LNCaP clone FGC (cell line): ENCODE data around the gene ADGRG4.
A peak's percentile ranks its signal among the peaks of the same experiment; 100 is the strongest.
"Not testable (repeated sequence)": the region's sequence is repeated elsewhere in the genome, so short reads cannot be mapped to it uniquely, and the experiment has no call there.

Experiments used
- DNase-seq: peaks from one replicate; pipeline ENCODE4 v3.0.0-alpha.2; 2011; ENCODE audit warnings: low read depth
- H3K4me3 ChIP-seq: 2 replicates; pipeline ENCODE4 v1.5.1; 2011; ENCODE audit warnings: mild to moderate bottlenecking, low read depth, low read length, control low read depth
- TF ChIP-seq, protein P1 (sequence below): IDR thresholded peaks from 2 replicates; pipeline ENCODE4 v1.5.1; 2012; ENCODE audit warnings: mild to moderate bottlenecking; ENCODE audit not compliant: control insufficient read depth, insufficient read depth; ENCODE audit errors: extremely low read depth

The ADGRG4 gene, protein sequence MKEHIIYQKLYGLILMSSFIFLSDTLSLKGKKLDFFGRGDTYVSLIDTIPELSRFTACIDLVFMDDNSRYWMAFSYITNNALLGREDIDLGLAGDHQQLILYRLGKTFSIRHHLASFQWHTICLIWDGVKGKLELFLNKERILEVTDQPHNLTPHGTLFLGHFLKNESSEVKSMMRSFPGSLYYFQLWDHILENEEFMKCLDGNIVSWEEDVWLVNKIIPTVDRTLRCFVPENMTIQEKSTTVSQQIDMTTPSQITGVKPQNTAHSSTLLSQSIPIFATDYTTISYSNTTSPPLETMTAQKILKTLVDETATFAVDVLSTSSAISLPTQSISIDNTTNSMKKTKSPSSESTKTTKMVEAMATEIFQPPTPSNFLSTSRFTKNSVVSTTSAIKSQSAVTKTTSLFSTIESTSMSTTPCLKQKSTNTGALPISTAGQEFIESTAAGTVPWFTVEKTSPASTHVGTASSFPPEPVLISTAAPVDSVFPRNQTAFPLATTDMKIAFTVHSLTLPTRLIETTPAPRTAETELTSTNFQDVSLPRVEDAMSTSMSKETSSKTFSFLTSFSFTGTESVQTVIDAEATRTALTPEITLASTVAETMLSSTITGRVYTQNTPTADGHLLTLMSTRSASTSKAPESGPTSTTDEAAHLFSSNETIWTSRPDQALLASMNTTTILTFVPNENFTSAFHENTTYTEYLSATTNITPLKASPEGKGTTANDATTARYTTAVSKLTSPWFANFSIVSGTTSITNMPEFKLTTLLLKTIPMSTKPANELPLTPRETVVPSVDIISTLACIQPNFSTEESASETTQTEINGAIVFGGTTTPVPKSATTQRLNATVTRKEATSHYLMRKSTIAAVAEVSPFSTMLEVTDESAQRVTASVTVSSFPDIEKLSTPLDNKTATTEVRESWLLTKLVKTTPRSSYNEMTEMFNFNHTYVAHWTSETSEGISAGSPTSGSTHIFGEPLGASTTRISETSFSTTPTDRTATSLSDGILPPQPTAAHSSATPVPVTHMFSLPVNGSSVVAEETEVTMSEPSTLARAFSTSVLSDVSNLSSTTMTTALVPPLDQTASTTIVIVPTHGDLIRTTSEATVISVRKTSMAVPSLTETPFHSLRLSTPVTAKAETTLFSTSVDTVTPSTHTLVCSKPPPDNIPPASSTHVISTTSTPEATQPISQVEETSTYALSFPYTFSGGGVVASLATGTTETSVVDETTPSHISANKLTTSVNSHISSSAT (N-terminal part only)

GRCh38 chrX:136300721-136301120, at the start of gene ADGRG4:
Gene ADGRG4, plus strand, starts transcription at chrX:136300963. Its CDS starts 7,815 bp downstream, at chrX:136308778.
- DNase-seq: not testable (repeated sequence)

GRCh38 chrX:136251041-136251991, 49.4 kb upstream of the ADGRG4 start, which contains the start of gene MAP7D3:
Gene MAP7D3, minus strand, starts transcription at chrX:136251400. Its CDS starts 42 bp downstream, at chrX:136251358.
- peak within 1 kb of the TSS; percentile 55 for H3K4me3 ChIP-seq
- no peak for DNase-seq
- TF ChIP-seq, protein P1, sequence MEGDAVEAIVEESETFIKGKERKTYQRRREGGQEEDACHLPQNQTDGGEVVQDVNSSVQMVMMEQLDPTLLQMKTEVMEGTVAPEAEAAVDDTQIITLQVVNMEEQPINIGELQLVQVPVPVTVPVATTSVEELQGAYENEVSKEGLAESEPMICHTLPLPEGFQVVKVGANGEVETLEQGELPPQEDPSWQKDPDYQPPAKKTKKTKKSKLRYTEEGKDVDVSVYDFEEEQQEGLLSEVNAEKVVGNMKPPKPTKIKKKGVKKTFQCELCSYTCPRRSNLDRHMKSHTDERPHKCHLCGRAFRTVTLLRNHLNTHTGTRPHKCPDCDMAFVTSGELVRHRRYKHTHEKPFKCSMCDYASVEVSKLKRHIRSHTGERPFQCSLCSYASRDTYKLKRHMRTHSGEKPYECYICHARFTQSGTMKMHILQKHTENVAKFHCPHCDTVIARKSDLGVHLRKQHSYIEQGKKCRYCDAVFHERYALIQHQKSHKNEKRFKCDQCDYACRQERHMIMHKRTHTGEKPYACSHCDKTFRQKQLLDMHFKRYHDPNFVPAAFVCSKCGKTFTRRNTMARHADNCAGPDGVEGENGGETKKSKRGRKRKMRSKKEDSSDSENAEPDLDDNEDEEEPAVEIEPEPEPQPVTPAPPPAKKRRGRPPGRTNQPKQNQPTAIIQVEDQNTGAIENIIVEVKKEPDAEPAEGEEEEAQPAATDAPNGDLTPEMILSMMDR: no peak

More at GRCh38 chrX:136300721-136301120, at the start of gene ADGRG4:
- not testable (repeated sequence) for H3K4me3 ChIP-seq

DNA sequence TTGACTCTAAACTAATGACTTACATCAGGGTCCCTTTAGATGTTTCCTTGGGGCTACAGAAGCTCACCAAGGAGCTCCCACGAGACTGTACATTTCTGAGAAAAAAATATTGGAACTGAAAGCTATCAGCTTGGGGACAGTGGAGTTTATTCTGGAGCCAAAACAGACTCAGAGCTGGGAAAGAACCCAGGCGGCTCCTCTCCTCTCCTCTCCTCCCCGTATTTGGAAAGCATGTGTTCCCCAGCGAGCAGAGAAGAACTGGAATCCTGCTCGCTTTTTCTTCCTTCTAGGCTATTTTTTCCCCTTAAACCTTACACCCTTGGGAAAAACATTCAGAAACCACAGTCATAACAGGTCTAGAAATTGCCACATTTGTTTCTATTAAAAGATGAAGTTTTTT, 45.2 kb upstream of the ADGRG4 start:
- no peak overlapping the region for H3K4me3 ChIP-seq

GRCh38 chrX:136256026-136256425, 44.7 kb upstream of the ADGRG4 start:
- DNase-seq: no peak
- TF ChIP-seq, protein P1: no peak
- H3K4me3 ChIP-seq: no peak overlapping the region

More for the DNA sequence above, 45.2 kb upstream of the ADGRG4 start:
- TF ChIP-seq, protein P1: no peak
- DNase-seq: no peak

- TF ChIP-seq, protein P1: no peak
- no peak overlapping the region for H3K4me3 ChIP-seq
- DNase-seq: no peak
These were observed 41.8 kb upstream of the ADGRG4 start for GRCh38 chrX:136258951-136259350.

DNA sequence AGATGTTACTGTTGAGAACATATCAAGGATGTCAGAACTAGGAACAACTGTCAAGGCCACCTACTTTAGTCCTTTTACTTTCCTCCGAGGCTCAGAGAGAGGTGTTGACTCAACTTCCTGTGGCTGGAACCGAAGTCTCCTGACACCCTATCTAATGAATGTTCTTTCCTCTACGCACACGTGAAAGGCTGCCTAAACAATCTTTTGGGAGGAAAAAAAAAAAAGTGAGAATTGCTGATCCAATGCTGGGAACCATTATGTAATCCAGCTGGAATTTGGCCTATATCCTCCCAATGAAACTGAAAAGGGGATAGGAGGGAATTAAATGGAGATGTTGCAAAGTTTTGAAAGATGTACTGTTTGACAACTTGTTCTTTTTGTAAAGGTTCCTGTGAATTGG, 41.2 kb upstream of the ADGRG4 start:
- DNase-seq: no peak
- H3K4me3 ChIP-seq: no peak overlapping the region
- TF ChIP-seq, protein P1: no peak
